HG02870 (cell line): Measurements from ENCODE around the gene BAG2.

Source experiments
- ATAC-seq: cut with Tn5 transposase; IDR thresholded peaks from one replicate; pipeline ENCODE4 v1.9.1; 2021; ENCODE audit warnings: mild to moderate bottlenecking, moderate library complexity; ENCODE audit not compliant: unreplicated experiment

BAG2 gene

GRCh38 chr6:57221191-57221935, 49.2 kb downstream of the BAG2 start:
- peak; percentile 58 for ATAC-seq

GRCh38 chr6:57221936-57222742, 50.0 kb downstream of the BAG2 start, which contains the start of gene RAB23:
RAB23 (minus strand) TSS chr6:57222307; CDS start chr6:57210380, 11,927 bp downstream.
- peak; percentile 79 for ATAC-seq

- ATAC-seq = no peak
Measured at GRCh38 chr6:57222743-57223077, 50.6 kb downstream of the BAG2 start.

GRCh38 chr6:57224769-57225515, 52.8 kb downstream of the BAG2 start:
- ATAC-seq = no peak

GRCh38 chr6:57226221-57226620, 54.1 kb downstream of the BAG2 start:
- ATAC-seq = no peak
